Measurements from ENCODE around the gene CDC42BPA.

The CDC42BPA gene

GRCh38 chr1:226987623-226988333 is 330.5 kb downstream of the CDC42BPA start:
- TF ChIP-seq REST (IDR thresholded peaks at IDR 0.05; ENCODE audit: insufficient read depth in 1 of 2, low read depth in 2 of 2, low read length in 2 of 2) = no peak
- no peak for TF ChIP-seq TAF1 (IDR thresholded peaks at IDR 0.05; ENCODE audit: borderline replicate concordance, insufficient read depth, low read length)
- TF ChIP-seq FOXP2 (optimal IDR thresholded peaks at IDR 0.05; ENCODE audit: borderline replicate concordance, extremely low read depth, extremely low read length, insufficient read depth) = no peak
- TF ChIP-seq POLR2AphosphoS5 (IDR thresholded peaks at IDR 0.05; ENCODE audit: low read depth, low read length) = no peak
- no peak for TF ChIP-seq SIN3A (IDR thresholded peaks at IDR 0.05; ENCODE audit: borderline replicate concordance, insufficient read depth, low read length)

- TF ChIP-seq TAF1 (IDR thresholded peaks at IDR 0.05; ENCODE audit: borderline replicate concordance, insufficient read depth, low read length) = no peak
- TF ChIP-seq SIN3A (IDR thresholded peaks at IDR 0.05; ENCODE audit: borderline replicate concordance, insufficient read depth, low read length) = no peak
- no peak for TF ChIP-seq REST (IDR thresholded peaks at IDR 0.05; ENCODE audit: insufficient read depth in 1 of 2, low read depth in 2 of 2, low read length in 2 of 2)
- no peak for TF ChIP-seq FOXP2 (optimal IDR thresholded peaks at IDR 0.05; ENCODE audit: borderline replicate concordance, extremely low read depth, extremely low read length, insufficient read depth)
- no peak for TF ChIP-seq POLR2AphosphoS5 (IDR thresholded peaks at IDR 0.05; ENCODE audit: low read depth, low read length)
These were observed 331.1 kb downstream of the CDC42BPA start for GRCh38 chr1:226987179-226987536.

- TF ChIP-seq SIN3A (IDR thresholded peaks at IDR 0.05; ENCODE audit: borderline replicate concordance, insufficient read depth, low read length) = no peak
These were observed 331.7 kb downstream of the CDC42BPA start for GRCh38 chr1:226986496-226987178.

- no peak for TF ChIP-seq FOXP2 (optimal IDR thresholded peaks at IDR 0.05; ENCODE audit: borderline replicate concordance, extremely low read depth, extremely low read length, insufficient read depth)
- TF ChIP-seq POLR2AphosphoS5 (IDR thresholded peaks at IDR 0.05; ENCODE audit: low read depth, low read length) = no peak
- TF ChIP-seq REST (IDR thresholded peaks at IDR 0.05; ENCODE audit: insufficient read depth in 1 of 2, low read depth in 2 of 2, low read length in 2 of 2) = no peak
- no peak for TF ChIP-seq SIN3A (IDR thresholded peaks at IDR 0.05; ENCODE audit: borderline replicate concordance, insufficient read depth, low read length)
- no peak for TF ChIP-seq TAF1 (IDR thresholded peaks at IDR 0.05; ENCODE audit: borderline replicate concordance, insufficient read depth, low read length)
These were observed 332.3 kb downstream of the CDC42BPA start for GRCh38 chr1:226985839-226986463.

GRCh38 chr1:226985239-226985838 is 333.0 kb downstream of the CDC42BPA start:
- no peak for TF ChIP-seq FOXP2 (optimal IDR thresholded peaks at IDR 0.05; ENCODE audit: borderline replicate concordance, extremely low read depth, extremely low read length, insufficient read depth)
- no peak for TF ChIP-seq POLR2AphosphoS5 (IDR thresholded peaks at IDR 0.05; ENCODE audit: low read depth, low read length)
- TF ChIP-seq TAF1 (IDR thresholded peaks at IDR 0.05; ENCODE audit: borderline replicate concordance, insufficient read depth, low read length) = no peak
- no peak for TF ChIP-seq SIN3A (IDR thresholded peaks at IDR 0.05; ENCODE audit: borderline replicate concordance, insufficient read depth, low read length)
- TF ChIP-seq REST (IDR thresholded peaks at IDR 0.05; ENCODE audit: insufficient read depth in 1 of 2, low read depth in 2 of 2, low read length in 2 of 2) = no peak
